Stimulated activated CD8-positive, alpha-beta memory T cell treated with anti-CD3 and anti-CD28 coated beads, Interleukin-4, amount 100 ng/mL, for 24 hours (primary cell): ENCODE data around the gene IL11RA.

Experiments
- DNase-seq: peaks from one replicate; pipeline ENCODE4 v3.0.0-alpha.2; 2020; ENCODE audit warnings: low read depth

The IL11RA gene

GRCh38 chr9:34687276-34688030, 35.5 kb downstream of the IL11RA start:
- no peak for DNase-seq

GRCh38 chr9:34688329-34689115, 36.5 kb downstream of the IL11RA start:
- DNase-seq = no peak

GRCh38 chr9:34689116-34689470, 37.1 kb downstream of the IL11RA start:
- no peak for DNase-seq

- DNase-seq = no peak
Observed at GRCh38 chr9:34689512-34689911, 37.5 kb downstream of the IL11RA start.

GRCh38 chr9:34690983-34691935, 39.3 kb downstream of the IL11RA start, which contains the start of gene CCL19:
TSS of gene CCL19 (minus strand) at chr9:34691276. CDS start at chr9:34691139, 137 bp downstream.
- DNase-seq = no peak

GRCh38 chr9:34691936-34692315, 39.9 kb downstream of the IL11RA start:
- no peak for DNase-seq

- DNase-seq = no peak
Observed at GRCh38 chr9:34693560-34693959, 41.6 kb downstream of the IL11RA start.

- DNase-seq = no peak
Observed at GRCh38 chr9:34694811-34695210, 42.8 kb downstream of the IL11RA start.

- DNase-seq = peak; percentile 66
Observed at GRCh38 chr9:34701023-34701768, 49.2 kb downstream of the IL11RA start.

- peak; percentile 76 for DNase-seq
Observed at GRCh38 chr9:34701769-34702736, 50.1 kb downstream of the IL11RA start.

GRCh38 chr9:34707130-34707529, 55.1 kb downstream of the IL11RA start:
- DNase-seq = no peak

- no peak for DNase-seq
Observed at GRCh38 chr9:34709196-34709978, 57.4 kb downstream of the IL11RA start.

- no peak for DNase-seq
Observed at GRCh38 chr9:34710023-34710422, 58.0 kb downstream of the IL11RA start, which contains the start of gene CCL21. TSS of gene CCL21 (minus strand) at chr9:34710136. CDS start at chr9:34710066, 70 bp downstream.
